A172 (cell line): ENCODE measurements around the gene SYPL2. TPM values are rescaled to one million over a fixed set of nuclear protein-coding genes. Genes with fewer than 3 reads are reported as not detected.

ENCODE experiments used
- DNase-seq: peaks from one replicate; pipeline ENCODE4 v3.0.0-alpha.2; 2015; ENCODE audit warnings: low spot score
- total RNA-seq: library from RNA; depleted of rRNA; stranded (reverse); fragments of >200 nt; shearing (Covaris generic); gene quantifications from 2 replicates; pipeline ENCODE4 v1.2.3, GENCODE V29; 2014

SYPL2 gene
- total RNA-seq, 1 experiment from 2014 or later: not detected

DNA sequence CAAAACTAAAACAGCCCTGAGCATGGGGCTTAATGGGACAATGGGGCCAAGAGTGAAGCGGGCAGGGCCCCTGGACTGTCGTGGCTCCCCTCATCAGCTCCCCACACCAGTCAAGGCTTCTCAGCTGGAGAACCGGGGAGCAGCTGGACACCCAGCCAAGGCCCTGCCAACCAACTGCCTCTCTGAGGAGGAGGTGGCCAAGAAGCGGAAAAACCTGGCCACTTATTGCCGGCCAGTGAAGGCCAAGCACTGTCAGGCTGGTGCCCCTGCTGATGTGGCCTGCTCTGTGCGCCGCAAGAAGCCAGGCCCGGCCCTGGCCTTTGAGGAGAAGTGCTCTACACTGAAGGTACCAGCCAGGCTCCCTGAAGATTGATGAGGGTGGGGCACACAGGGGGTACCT lies 25.0 kb downstream of the SYPL2 start:
- DNase-seq: no peak

DNA sequence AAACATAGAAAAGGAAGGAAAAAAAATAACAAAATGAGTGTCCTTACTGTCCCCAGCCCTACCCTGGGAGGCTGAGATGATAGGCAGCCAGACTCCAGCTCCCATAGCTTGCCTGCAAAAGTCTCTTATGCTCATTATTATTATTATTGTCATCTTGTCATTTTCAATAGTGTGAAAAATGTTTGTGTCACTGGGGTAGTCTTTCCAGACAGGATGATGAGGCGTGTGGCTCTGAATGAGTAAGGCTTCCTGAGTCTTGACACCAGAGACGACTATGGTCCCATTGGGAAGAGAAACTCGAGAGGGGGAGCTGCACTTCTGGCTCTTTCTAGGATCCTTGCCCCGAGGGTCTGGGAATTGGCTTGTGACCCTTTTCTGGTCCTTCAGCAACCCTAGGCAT lies 26.4 kb downstream of the SYPL2 start:
- DNase-seq: no peak

- no peak for DNase-seq
These were observed 26.9 kb downstream of the SYPL2 start for GRCh38 chr1:109493227-109493626.

- DNase-seq: peak; percentile 61
These were observed 27.6 kb downstream of the SYPL2 start, which contains the start of gene CYB561D1 for GRCh38 chr1:109493805-109494539. CYB561D1 (plus strand) TSS chr1:109494094; CDS start chr1:109494140, 46 bp downstream.

- no peak for DNase-seq
These were observed 29.4 kb downstream of the SYPL2 start for GRCh38 chr1:109495738-109496137.

DNA sequence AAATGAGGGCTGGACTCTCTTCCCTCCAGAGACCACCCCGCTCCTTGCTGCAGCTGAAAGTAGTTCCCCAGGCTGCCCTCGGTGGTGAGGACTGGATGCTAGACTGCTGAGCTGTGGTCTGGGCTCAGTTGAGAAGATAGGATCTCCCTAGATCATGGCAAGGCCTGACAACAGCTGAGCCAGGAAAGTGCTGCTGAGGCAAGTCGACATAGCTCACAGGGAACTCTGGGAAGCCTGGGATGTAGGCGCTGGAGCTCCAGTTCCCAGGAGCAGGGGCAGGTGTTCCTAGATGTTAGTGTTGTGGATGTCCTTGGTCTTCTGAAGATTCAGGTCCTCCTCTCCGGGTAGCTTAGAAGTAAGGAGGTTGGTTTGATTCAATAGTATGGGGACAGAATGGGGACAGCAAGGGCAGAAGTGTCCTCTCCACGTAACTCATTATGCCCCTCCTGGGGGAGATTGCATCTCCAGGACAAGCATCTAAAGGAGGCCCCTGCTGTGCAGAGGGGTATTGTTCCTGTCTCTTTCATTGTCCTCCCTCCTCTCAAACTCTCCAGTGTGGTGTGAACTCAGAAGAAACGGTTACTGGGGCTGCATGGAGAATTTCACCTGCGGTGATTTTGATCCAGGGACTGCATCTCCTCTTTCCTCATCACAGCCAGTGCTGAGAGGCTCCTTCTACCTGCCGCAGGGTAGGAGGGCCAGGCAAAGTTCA lies 31.3 kb downstream of the SYPL2 start:
- no peak for DNase-seq

DNA sequence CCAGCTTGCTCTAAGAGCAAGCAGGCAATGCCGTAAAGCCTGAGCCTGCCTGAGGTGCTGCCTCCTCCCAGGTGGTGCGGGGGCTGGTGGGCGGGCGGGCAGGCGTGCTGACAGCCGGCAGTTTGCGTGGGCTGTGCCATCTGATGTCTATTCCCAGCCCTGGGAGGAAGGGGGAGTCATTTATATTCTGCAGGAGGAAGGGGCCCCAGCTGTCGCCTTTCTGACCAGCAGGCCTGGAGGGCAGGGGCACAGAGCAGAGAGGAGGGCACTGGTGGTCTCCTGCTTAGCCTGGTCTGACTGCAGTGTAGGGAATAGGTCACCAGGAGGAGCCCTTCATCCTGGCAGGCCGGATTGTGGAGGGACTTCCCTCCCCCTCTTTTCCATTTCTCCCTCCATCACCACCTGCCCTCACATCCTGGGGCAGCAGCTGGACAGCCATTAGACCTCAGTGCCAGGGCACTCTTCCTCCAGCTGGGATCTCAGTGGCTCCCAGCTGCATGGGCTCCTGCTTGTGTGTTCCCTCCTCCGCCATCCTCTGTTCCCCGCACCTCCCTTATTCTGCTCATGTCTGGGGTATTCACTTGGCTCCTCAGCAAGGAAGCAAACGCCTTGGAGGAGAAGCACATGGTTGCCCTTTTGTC lies 31.9 kb downstream of the SYPL2 start:
- DNase-seq: peak; percentile 42

DNA sequence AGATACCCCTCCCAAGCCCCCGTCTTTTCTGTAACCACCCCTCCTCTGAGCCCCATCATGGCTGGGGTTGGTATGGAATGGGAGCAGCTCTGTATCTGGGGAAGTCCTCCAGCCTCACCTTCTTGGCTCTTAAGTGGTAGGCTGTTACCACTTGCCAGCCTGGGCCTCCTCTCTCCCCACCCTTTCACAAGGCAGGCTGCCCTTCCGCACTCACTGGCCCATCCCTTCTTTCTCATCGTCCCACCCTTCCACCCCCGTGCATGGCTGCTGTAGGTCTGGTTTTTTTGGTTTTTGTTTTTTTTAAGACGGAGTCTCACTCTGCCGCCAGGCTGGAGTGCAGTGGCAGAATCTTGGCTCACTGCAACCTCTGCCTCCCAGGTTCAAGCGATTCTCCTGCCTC lies 32.7 kb downstream of the SYPL2 start:
- no peak for DNase-seq

DNA sequence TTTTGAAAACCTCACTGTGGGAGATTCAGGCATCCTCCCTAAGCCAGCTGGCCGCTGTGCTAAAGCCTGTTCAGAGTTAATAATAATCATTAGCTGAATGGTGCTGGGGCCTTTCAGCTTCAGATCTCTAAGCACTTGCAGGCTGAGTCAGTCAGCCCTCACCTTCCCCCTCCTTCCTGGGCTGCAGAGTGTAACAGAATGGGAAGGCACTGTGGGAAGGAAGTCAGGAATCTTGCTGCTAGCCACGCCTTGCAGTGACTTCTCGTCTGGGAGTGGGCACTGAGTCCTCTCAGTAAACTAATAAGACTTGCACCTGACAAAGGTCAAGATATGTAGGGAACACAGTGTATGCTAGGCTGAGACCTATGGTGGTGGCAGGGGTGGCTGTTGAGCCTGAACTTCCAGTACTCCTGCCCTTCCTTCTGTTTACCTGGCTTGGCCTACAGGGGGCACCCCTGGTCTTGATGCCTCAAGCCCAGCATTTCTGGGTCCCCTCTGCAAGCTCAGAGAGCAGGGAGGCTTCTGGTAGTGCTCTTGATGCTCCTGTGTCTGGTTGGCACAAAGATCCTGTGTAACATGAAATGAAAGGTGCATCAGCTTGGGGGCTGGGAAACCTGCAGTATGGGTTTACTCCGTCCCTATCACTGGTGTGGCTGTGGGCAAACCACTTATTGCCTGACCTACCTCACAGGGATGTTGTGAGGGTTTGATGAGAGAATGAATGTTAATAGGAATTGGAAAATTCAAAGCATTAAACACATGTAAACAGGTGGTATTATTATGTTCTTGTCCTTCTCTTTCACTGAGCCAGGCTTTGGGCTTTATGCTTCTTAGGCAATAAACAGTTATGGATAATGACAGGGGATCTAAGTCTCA lies 33.6 kb downstream of the SYPL2 start:
- peak; percentile 40 for DNase-seq

DNA sequence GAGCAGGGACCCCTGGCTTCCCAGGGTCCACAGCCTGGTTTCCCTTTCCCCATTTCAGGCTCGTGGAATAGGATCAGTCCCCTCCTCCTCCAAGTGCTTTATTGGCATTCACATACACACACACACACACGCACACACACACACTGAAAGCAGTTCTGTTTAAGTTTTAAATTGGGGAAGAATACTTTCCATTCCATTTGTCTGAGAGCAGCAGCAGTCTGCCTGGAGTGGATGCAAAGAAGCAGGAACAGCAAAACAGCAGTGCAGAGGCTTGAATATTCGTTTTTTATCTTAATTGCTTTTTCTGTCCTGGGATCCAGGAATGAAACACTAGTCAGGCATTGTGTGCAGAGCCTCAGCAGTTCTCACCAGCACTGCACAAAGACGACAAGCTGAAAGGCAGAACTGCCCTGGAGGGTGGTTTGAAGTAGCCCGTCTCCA lies 34.6 kb downstream of the SYPL2 start:
- DNase-seq: no peak

DNA sequence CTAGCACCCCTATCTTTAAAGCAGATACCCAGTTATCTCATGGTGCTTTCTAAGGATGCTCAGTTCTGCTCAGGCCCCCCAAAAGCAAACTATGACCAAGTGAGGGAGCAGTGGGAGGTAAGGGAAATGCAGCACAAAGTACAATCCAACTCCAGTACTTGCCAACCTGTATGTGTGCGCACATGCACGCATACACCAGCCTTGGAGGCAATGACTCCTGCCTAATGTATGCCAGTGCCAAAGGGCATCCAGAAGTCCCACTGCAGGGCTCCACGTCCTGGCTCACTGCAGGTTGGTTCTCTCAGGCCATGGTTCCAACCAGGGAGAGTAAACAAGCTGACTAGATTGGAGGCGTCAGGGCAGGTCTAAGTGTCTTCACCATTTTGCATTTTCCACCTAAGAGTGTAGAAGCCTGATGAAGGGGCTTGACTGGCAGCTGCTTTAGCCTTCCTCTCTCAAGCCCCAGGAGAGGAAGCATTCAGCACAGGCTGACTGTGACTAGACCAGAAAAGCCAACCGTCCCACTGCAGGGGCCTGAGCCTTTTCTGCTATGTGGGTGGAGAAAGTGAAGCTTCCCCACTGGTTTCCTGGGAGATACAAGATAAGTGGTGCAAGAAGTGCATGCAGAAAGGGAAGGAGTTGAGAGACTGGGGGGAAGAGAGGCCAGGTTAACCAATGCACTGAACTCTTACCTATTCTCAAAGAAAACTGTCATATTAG lies 35.5 kb downstream of the SYPL2 start:
- DNase-seq: no peak

- no peak for DNase-seq
These were observed 36.1 kb downstream of the SYPL2 start for GRCh38 chr1:109502364-109502851.

GRCh38 chr1:109503935-109504334 lies 37.6 kb downstream of the SYPL2 start:
- no peak for DNase-seq

DNA sequence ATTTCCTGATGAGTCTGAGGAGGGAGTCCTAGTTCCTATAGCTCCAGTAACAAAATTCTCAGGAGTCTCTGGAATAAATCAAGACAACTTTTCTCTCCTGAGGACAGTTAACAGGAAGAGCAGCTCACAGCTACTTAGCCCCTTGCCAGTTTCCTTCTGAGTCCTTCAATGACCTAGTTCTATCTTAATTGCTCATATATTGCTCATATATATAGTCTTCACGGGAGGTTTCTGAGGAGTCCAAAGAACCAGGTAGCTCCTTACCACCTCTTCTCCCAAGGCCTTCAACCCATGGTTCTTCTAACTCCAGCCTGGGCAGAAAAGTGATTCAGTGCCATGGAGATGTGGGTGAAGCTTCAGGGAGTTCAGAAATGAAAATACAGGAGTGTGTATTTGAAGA lies 38.6 kb downstream of the SYPL2 start:
- DNase-seq: no peak

GRCh38 chr1:109508001-109508872 lies 41.9 kb downstream of the SYPL2 start:
- no peak for DNase-seq

DNA sequence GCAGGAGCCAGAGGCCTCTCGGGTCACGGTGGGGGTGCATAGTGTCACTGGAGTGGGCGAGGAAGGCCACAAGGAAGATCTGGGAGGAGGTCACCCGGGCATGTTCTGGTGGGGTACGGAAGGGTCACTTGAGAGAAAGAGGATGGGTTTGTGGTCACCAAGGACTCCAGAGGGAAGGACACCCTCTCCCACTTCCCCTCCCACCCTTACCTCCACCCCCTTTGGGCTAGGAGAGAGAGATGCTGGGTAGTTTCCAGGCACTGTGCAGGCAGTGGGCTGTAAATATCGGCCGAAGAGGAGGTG lies 42.5 kb downstream of the SYPL2 start:
- DNase-seq: no peak

GRCh38 chr1:109509176-109510134 lies 43.1 kb downstream of the SYPL2 start, which contains the start of gene AMIGO1:
AMIGO1 (minus strand) TSS chr1:109509727; CDS start chr1:109508912, 815 bp downstream.
- no peak for DNase-seq

DNA sequence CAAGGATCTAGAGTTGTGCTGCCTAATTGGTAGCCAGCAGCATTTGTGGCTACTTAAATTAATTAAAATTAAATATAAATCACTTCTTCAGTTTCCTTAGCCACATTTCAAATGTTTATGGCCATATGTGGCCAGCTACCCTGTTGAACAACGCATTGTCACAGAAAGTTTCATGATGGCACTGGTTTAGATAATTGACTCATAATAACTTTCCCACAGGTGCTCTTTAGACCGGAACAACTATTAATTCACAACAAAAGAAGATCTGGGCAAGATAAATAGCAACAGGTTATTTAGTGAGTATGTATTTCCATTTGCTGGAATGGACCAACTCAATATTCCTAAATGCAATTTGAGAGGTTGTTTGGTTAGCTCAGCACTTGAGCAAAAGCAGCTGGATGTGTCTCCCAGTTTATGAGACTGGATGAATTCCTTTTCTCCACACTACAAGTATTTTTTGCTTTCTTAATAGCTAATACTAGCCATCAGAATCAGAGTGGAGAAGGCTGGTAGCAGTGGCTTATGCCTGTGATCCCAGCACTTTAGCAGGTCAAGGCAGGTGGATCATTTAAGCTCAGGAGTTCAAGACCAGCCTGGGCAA lies 46.9 kb downstream of the SYPL2 start:
- no peak for DNase-seq
